ENCODE results near the gene CFAP57. TPM values are rescaled to one million over a fixed set of nuclear protein-coding genes. Genes with fewer than 3 reads are reported as not detected.
A peak's percentile ranks its signal among the peaks of the same experiment; 100 is the strongest.

Gene CFAP57
- total and polyA plus RNA-seq, 2 of the 13 experiments (the other 11 are each of a cell fraction or from before 2014, with no cell fraction given): 0.01 TPM; not detected in 1

DNA sequence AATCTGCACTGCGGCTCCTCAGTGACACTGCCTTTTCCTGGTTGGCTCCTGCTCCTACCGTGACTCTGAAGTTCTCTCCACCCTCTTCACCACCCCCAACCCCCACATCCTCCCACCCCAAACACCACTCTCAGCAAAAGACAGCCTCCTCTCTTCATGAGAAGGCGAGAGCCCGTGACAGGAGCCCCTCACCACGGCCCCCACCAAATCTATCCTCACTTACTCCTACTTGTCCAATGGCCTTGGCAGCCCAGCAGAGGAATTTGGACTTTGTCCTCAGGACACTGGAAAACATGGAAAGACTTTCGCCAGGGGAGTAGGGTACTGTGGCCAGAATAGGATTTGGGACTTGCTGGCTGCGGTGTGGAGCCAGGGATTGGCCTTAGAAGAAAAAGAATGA, 104.5 kb downstream of the CFAP57 start (continued):
- TF ChIP-seq, protein P1, sequence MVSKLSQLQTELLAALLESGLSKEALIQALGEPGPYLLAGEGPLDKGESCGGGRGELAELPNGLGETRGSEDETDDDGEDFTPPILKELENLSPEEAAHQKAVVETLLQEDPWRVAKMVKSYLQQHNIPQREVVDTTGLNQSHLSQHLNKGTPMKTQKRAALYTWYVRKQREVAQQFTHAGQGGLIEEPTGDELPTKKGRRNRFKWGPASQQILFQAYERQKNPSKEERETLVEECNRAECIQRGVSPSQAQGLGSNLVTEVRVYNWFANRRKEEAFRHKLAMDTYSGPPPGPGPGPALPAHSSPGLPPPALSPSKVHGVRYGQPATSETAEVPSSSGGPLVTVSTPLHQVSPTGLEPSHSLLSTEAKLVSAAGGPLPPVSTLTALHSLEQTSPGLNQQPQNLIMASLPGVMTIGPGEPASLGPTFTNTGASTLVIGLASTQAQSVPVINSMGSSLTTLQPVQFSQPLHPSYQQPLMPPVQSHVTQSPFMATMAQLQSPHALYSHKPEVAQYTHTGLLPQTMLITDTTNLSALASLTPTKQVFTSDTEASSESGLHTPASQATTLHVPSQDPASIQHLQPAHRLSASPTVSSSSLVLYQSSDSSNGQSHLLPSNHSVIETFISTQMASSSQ (IDR thresholded peaks at IDR 0.05; ENCODE audit: low read depth): no peak
- TF ChIP-seq, protein P1 (CRISPR knock-in tag; IDR thresholded peaks at IDR 0.05; ENCODE audit: borderline replicate concordance): no peak
- TF ChIP-seq ZNF644 (CRISPR knock-in tag; IDR thresholded peaks at IDR 0.05; ENCODE audit: low read depth) (peak; percentile 82), ZNF430 (CRISPR knock-in tag; IDR thresholded peaks at IDR 0.05) (no peak), ZNF703 (CRISPR knock-in tag; IDR thresholded peaks at IDR 0.05; ENCODE audit: borderline replicate concordance) (no peak), ZNF570 (CRISPR knock-in tag; IDR thresholded peaks at IDR 0.05; ENCODE audit: borderline replicate concordance) (no peak), KDM6A (CRISPR knock-in tag; IDR thresholded peaks at IDR 0.05; ENCODE audit: low read depth) (peak; percentile 78), SRF (IDR thresholded peaks at IDR 0.05; ENCODE audit: low read depth, low read length) (no peak), CEBPG (CRISPR knock-in tag; IDR thresholded peaks at IDR 0.05) (no peak), SPEN (CRISPR knock-in tag; IDR thresholded peaks at IDR 0.05; ENCODE audit: low read depth) (no peak), LCORL (IDR thresholded peaks at IDR 0.05) (no peak), LCORL (CRISPR knock-in tag; IDR thresholded peaks at IDR 0.05) (peak; percentile 84), ZNF350 (CRISPR knock-in tag; IDR thresholded peaks at IDR 0.05; ENCODE audit: borderline replicate concordance, low read depth) (no peak), HNF4G (IDR thresholded peaks at IDR 0.05; ENCODE audit: borderline replicate concordance, low read depth, low read length) (peak; percentile 94), HNF4G (CRISPR knock-in tag; IDR thresholded peaks at IDR 0.05; ENCODE audit: borderline replicate concordance, low read depth) (peak; percentile 82; the same call in 1 of the 2 replicates), ZNF431 (CRISPR knock-in tag; IDR thresholded peaks at IDR 0.05; ENCODE audit: borderline replicate concordance, low read depth) (no peak), RELA (CRISPR knock-in tag; IDR thresholded peaks at IDR 0.05) (no peak), KDM5A (IDR thresholded peaks at IDR 0.05; ENCODE audit: borderline replicate concordance, low read length) (no peak), EZH2 (conservative IDR thresholded peaks at IDR 0.05; ENCODE audit: low read depth, low read length) (no peak)
- TF ChIP-seq, protein P2, sequence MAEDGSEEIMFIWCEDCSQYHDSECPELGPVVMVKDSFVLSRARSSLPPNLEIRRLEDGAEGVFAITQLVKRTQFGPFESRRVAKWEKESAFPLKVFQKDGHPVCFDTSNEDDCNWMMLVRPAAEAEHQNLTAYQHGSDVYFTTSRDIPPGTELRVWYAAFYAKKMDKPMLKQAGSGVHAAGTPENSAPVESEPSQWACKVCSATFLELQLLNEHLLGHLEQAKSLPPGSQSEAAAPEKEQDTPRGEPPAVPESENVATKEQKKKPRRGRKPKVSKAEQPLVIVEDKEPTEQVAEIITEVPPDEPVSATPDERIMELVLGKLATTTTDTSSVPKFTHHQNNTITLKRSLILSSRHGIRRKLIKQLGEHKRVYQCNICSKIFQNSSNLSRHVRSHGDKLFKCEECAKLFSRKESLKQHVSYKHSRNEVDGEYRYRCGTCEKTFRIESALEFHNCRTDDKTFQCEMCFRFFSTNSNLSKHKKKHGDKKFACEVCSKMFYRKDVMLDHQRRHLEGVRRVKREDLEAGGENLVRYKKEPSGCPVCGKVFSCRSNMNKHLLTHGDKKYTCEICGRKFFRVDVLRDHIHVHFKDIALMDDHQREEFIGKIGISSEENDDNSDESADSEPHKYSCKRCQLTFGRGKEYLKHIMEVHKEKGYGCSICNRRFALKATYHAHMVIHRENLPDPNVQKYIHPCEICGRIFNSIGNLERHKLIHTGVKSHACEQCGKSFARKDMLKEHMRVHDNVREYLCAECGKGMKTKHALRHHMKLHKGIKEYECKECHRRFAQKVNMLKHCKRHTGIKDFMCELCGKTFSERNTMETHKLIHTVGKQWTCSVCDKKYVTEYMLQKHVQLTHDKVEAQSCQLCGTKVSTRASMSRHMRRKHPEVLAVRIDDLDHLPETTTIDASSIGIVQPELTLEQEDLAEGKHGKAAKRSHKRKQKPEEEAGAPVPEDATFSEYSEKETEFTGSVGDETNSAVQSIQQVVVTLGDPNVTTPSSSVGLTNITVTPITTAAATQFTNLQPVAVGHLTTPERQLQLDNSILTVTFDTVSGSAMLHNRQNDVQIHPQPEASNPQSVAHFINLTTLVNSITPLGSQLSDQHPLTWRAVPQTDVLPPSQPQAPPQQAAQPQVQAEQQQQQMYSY (CRISPR knock-in tag; IDR thresholded peaks at IDR 0.05): peak; percentile 98
- TF ChIP-seq, protein P3, sequence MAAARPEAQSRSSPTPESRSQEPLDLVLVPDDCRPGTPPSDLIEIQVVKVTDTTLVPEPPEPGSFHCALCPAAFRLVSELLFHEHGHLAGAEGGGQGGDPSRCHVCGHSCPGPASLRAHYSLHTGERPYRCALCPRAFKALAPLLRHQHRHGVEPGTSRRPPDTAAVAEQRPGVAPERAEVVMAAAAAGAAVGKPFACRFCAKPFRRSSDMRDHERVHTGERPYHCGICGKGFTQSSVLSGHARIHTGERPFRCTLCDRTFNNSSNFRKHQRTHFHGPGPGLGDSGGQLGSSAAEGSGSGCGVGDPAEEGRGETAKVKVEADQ (CRISPR knock-in tag; IDR thresholded peaks at IDR 0.05; ENCODE audit: borderline replicate concordance): peak; percentile 56; the same call in 1 of the 2 replicates
